Activated CD4-positive, alpha-beta T cell treated with anti-CD3 and anti-CD28 coated beads, Interleukin-2, amount 10 ng/mL, durations not matched to agents 7 days and 5 days (primary cell): ENCODE results near the gene SEPTIN5. TPM values are rescaled to one million over a fixed set of nuclear protein-coding genes. Genes with fewer than 3 reads are reported as not detected.

Experiments used
- CTCF ChIA-PET: fragments of 350-600 bp; sonication (Branson Sonifier 250); formaldehyde crosslinking; loops from one replicate; lab custom pipeline; 2021; ENCODE audit warnings: antibody characterized with exemption; lab: Charles Lee
- POLR2A ChIA-PET: fragments of 350-600 bp; sonication (Branson Sonifier 250); formaldehyde crosslinking; loops from one replicate; lab custom pipeline; 2021; ENCODE audit warnings: antibody characterized with exemption; lab: Charles Lee
- DNase-seq: peaks from one replicate; pipeline ENCODE4 v3.0.0-alpha.2; 2020
- H3K27ac Mint-ChIP-seq: one replicate; pipeline ENCODE4 v1.8.0; 2021; ENCODE audit warnings: mild to moderate bottlenecking, moderate library complexity, mixed read lengths
- H3K27me3 Mint-ChIP-seq: one replicate; pipeline ENCODE4 v1.8.0; 2021; ENCODE audit warnings: mixed read lengths
- H3K36me3 Mint-ChIP-seq: one replicate; pipeline ENCODE4 v1.8.0; 2021; ENCODE audit warnings: low read depth, mixed read lengths
- H3K4me1 Mint-ChIP-seq: one replicate; pipeline ENCODE4 v1.8.0; 2021; ENCODE audit warnings: mixed read lengths
- H3K4me3 Mint-ChIP-seq: one replicate; pipeline ENCODE4 v1.8.0; 2021; ENCODE audit warnings: mild to moderate bottlenecking, moderate library complexity, mixed read lengths
- H3K9me3 Mint-ChIP-seq: one replicate; pipeline ENCODE4 v1.8.0; 2021; ENCODE audit warnings: mixed read lengths
- total RNA-seq, 2 experiments: library from RNA; stranded (reverse); gene quantifications; one replicate each; pipeline ENCODE4 v1.2.3, GENCODE V29; 2021

The SEPTIN5 gene
- total RNA-seq, 2 experiments from 2014 or later, result not detected

GRCh38 chr22:19750507-19751490 is 36.5 kb downstream of the SEPTIN5 start:
- CTCF ChIA-PET, result interaction anchor here (0.8 to 1.2 kb wide), 3 partner anchors 20 to 161 kb away, joined by 3 read pairs; no protein-coding TSS in a partner anchor
- POLR2A ChIA-PET, result no interaction called here
- Mint-ChIP-seq H3K27ac (no peak overlapping the region), H3K36me3 (no peaks in the 10 kb centered on the region), H3K27me3 (peaks cover 29% of the 10 kb centered on the region), H3K4me1 (peaks cover 2% of the 10 kb centered on the region), H3K4me3 (no peak overlapping the region), H3K9me3 (no peaks in the 10 kb centered on the region)
- no peak for DNase-seq

GRCh38 chr22:19751497-19752245 is 37.4 kb downstream of the SEPTIN5 start:
- no peak for DNase-seq
- no peak overlapping the region for H3K27ac Mint-ChIP-seq
- H3K36me3 Mint-ChIP-seq, result peaks cover 2% of the 10 kb centered on the region
- H3K9me3 Mint-ChIP-seq, result no peaks in the 10 kb centered on the region
- CTCF ChIA-PET, result interaction anchor here (0.8 kb wide), 1 partner anchor 160 kb away, joined by 3 read pairs; no protein-coding TSS in a partner anchor
- H3K4me1 Mint-ChIP-seq, result peaks cover 8% of the 10 kb centered on the region
- no peak overlapping the region for H3K4me3 Mint-ChIP-seq
- H3K27me3 Mint-ChIP-seq, result peaks cover 38% of the 10 kb centered on the region
- POLR2A ChIA-PET, result no interaction called here

- no peak overlapping the region for H3K4me3 Mint-ChIP-seq
- ChIA-PET CTCF (interaction anchor here (1.3 kb wide), 1 partner anchor 23 kb away, joined by 5 read pairs; no protein-coding TSS in a partner anchor), POLR2A (no interaction called here)
- H3K27ac Mint-ChIP-seq, result no peak overlapping the region
- H3K36me3 Mint-ChIP-seq, result peaks cover 2% of the 10 kb centered on the region
- H3K27me3 Mint-ChIP-seq, result peaks cover 50% of the 10 kb centered on the region
- DNase-seq, result no peak
- H3K4me1 Mint-ChIP-seq, result peaks cover 15% of the 10 kb centered on the region
- H3K9me3 Mint-ChIP-seq, result no peaks in the 10 kb centered on the region
These were observed 39.0 kb downstream of the SEPTIN5 start for GRCh38 chr22:19753090-19753842.

- H3K36me3 Mint-ChIP-seq, result peaks cover 2% of the 10 kb centered on the region
- H3K4me3 Mint-ChIP-seq, result no peak overlapping the region
- H3K4me1 Mint-ChIP-seq, result peaks cover 15% of the 10 kb centered on the region
- H3K27ac Mint-ChIP-seq, result no peak overlapping the region
- no peaks in the 10 kb centered on the region for H3K9me3 Mint-ChIP-seq
- POLR2A ChIA-PET, result no interaction called here
- CTCF ChIA-PET, result interaction anchor here (1.3 kb wide), 1 partner anchor 24 kb away, joined by 5 read pairs; no protein-coding TSS in a partner anchor
- H3K27me3 Mint-ChIP-seq, result peaks cover 55% of the 10 kb centered on the region
- no peak for DNase-seq
These were observed 39.8 kb downstream of the SEPTIN5 start for GRCh38 chr22:19753996-19754700.

GRCh38 chr22:19754701-19755144 is 40.4 kb downstream of the SEPTIN5 start:
- Mint-ChIP-seq H3K4me3 (no peak overlapping the region), H3K36me3 (peaks cover 2% of the 10 kb centered on the region), H3K27me3 (peaks cover 59% of the 10 kb centered on the region), H3K9me3 (no peaks in the 10 kb centered on the region), H3K27ac (no peak overlapping the region), H3K4me1 (peaks cover 17% of the 10 kb centered on the region)
- ChIA-PET CTCF (interaction anchor here (1.3 kb wide), 1 partner anchor 24 kb away, joined by 5 read pairs; no protein-coding TSS in a partner anchor), POLR2A (no interaction called here)
- no peak for DNase-seq

- Mint-ChIP-seq H3K36me3 (peaks cover 5% of the 10 kb centered on the region), H3K27me3 (peaks cover 64% of the 10 kb centered on the region), H3K27ac (no peak overlapping the region), H3K4me3 (no peak overlapping the region), H3K4me1 (peaks cover 22% of the 10 kb centered on the region), H3K9me3 (no peaks in the 10 kb centered on the region)
- ChIA-PET CTCF (interaction anchor here (1.5 kb wide), 1 partner anchor 155 kb away, joined by 6 read pairs; no protein-coding TSS in a partner anchor), POLR2A (no interaction called here)
- no peak for DNase-seq
These were observed 40.9 kb downstream of the SEPTIN5 start for GRCh38 chr22:19755145-19755710.

GRCh38 chr22:19755722-19756287 is 41.5 kb downstream of the SEPTIN5 start:
- ChIA-PET POLR2A (no interaction called here), CTCF (interaction anchor here (0.8 to 1.5 kb wide), 6 partner anchors 26 to 157 kb away, joined by 3 to 8 read pairs (median 5); no protein-coding TSS in a partner anchor)
- H3K27me3 Mint-ChIP-seq, result peaks cover 65% of the 10 kb centered on the region

GRCh38 chr22:19756288-19757128 is 42.2 kb downstream of the SEPTIN5 start:
- DNase-seq, result peak; percentile 75
- ChIA-PET CTCF (interaction anchor here (0.8 to 1.5 kb wide), 6 partner anchors 26 to 157 kb away, joined by 3 to 8 read pairs (median 5); no protein-coding TSS in a partner anchor), POLR2A (no interaction called here)
- no peaks in the 10 kb centered on the region for H3K9me3 Mint-ChIP-seq
- peaks cover 24% of the 10 kb centered on the region for H3K4me1 Mint-ChIP-seq
- H3K4me3 Mint-ChIP-seq, result peak overlapping the region; percentile 34
- peaks cover 5% of the 10 kb centered on the region for H3K36me3 Mint-ChIP-seq
- peaks cover 66% of the 10 kb centered on the region for H3K27me3 Mint-ChIP-seq
- no peak overlapping the region for H3K27ac Mint-ChIP-seq

More at GRCh38 chr22:19755722-19756287, 41.5 kb downstream of the SEPTIN5 start:
- no peak for DNase-seq
- no peak overlapping the region for H3K27ac Mint-ChIP-seq
- H3K9me3 Mint-ChIP-seq, result no peaks in the 10 kb centered on the region
- H3K4me1 Mint-ChIP-seq, result peaks cover 23% of the 10 kb centered on the region
- H3K36me3 Mint-ChIP-seq, result peaks cover 5% of the 10 kb centered on the region
- H3K4me3 Mint-ChIP-seq, result no peak overlapping the region

GRCh38 chr22:19757140-19757984 is 43.1 kb downstream of the SEPTIN5 start:
- Mint-ChIP-seq H3K4me3 (peak overlapping the region; percentile 14), H3K36me3 (peaks cover 5% of the 10 kb centered on the region), H3K27me3 (peaks cover 72% of the 10 kb centered on the region), H3K4me1 (peaks cover 25% of the 10 kb centered on the region), H3K9me3 (no peaks in the 10 kb centered on the region), H3K27ac (no peak overlapping the region)
- DNase-seq, result no peak
- ChIA-PET POLR2A (no interaction called here), CTCF (interaction anchor here (0.8 to 1.2 kb wide), 3 partner anchors 27 to 156 kb away, joined by 3 to 8 read pairs (median 6); no protein-coding TSS in a partner anchor)
